NT2/D1 (cell line): ENCODE measurements around the gene RIPOR2.

Source experiments
- YY1 ChIP-seq: IDR thresholded peaks from 2 replicates; pipeline ENCODE4 v1.6.1; 2011; ENCODE audit not compliant: insufficient read length, insufficient read depth
- ZNF274 ChIP-seq: IDR thresholded peaks from 2 replicates; pipeline ENCODE4 v1.6.1; 2011; ENCODE audit warnings: mild to moderate bottlenecking, low read depth, low read length

- TF ChIP-seq YY1: no peak
- TF ChIP-seq ZNF274: no peak
Measured at GRCh38 chr6:24796616-24797290, 139.0 kb downstream of the RIPOR2 start.
